ENCODE data around the gene MELTF. TPM values are rescaled to one million over a fixed set of nuclear protein-coding genes. Genes with fewer than 3 reads are reported as not detected.

Gene MELTF
- polyA plus RNA-seq, 3 donors, result 1.9 to 2.4 (median 2.3) TPM

- DNase-seq (ENCODE audit: low read depth in 3 of 3, low spot score in 2 of 3), result no peak
These were observed 60.4 kb downstream of the MELTF start for GRCh38 chr3:196969134-196969659.

GRCh38 chr3:196968233-196969133, 61.1 kb downstream of the MELTF start, which contains the start of gene PIGZ:
Gene PIGZ (minus strand): TSS chr3:196968833. CDS start chr3:196952031, 16,802 bp downstream.
- DNase-seq (ENCODE audit: low read depth in 3 of 3, low spot score in 2 of 3), result no peak

- DNase-seq (ENCODE audit: low read depth in 3 of 3, low spot score in 2 of 3), result no peak
These were observed 62.0 kb downstream of the MELTF start for GRCh38 chr3:196967412-196968232.

- no peak for DNase-seq (ENCODE audit: low read depth in 3 of 3, low spot score in 2 of 3)
These were observed 62.9 kb downstream of the MELTF start for GRCh38 chr3:196966526-196967401.

- no peak for DNase-seq (ENCODE audit: low read depth in 3 of 3, low spot score in 2 of 3)
These were observed 63.8 kb downstream of the MELTF start for GRCh38 chr3:196965804-196966173.

GRCh38 chr3:196965112-196965803, 64.4 kb downstream of the MELTF start:
- DNase-seq (ENCODE audit: low read depth in 3 of 3, low spot score in 2 of 3), result no peak

- no peak for DNase-seq (ENCODE audit: low read depth in 3 of 3, low spot score in 2 of 3)
These were observed 66.0 kb downstream of the MELTF start for GRCh38 chr3:196963631-196963953.

- no peak for DNase-seq (ENCODE audit: low read depth in 3 of 3, low spot score in 2 of 3)
These were observed 66.5 kb downstream of the MELTF start for GRCh38 chr3:196962930-196963630.

GRCh38 chr3:196962108-196962929, 67.3 kb downstream of the MELTF start:
- no peak for DNase-seq (ENCODE audit: low read depth in 3 of 3, low spot score in 2 of 3)

- DNase-seq (ENCODE audit: low read depth in 3 of 3, low spot score in 2 of 3), result no peak
These were observed 74.8 kb downstream of the MELTF start for GRCh38 chr3:196954832-196955231.

Other genes starting within 250 kb of the MELTF start
- gene SENP5, start 161.9 kb downstream of the MELTF start, polyA plus RNA-seq (ENCODE audit: insufficient read length in 3 of 3), result 10 to 100 TPM; 17.0 to 20.0 (median 19.4) TPM
- 100 to 1,000 TPM; 106 to 109 (median 107) TPM for gene NCBP2, start 87.3 kb downstream of the MELTF start, polyA plus RNA-seq (ENCODE audit: insufficient read length in 3 of 3)
- 1 to 10 TPM in 2 of 3 donors, under 1 TPM in 1; 0.79 to 1.5 (median 1.1) TPM for gene PIGZ, start 61.0 kb downstream of the MELTF start, polyA plus RNA-seq (ENCODE audit: insufficient read length in 3 of 3)